ENCODE measurements around the gene UFD1. TPM values are rescaled to one million over a fixed set of nuclear protein-coding genes. Genes with fewer than 3 reads are reported as not detected.

Gene UFD1
- total RNA-seq, 4 donors from 2014 or later, result 26.9 to 38.1 (median 30.1) TPM

- no peaks in the 10 kb centered on the region for H3K27me3 ChIP-seq
- H3K36me3 ChIP-seq, result no peaks in the 10 kb centered on the region
- DNase-seq (ENCODE audit: low spot score in 2 of 2), result no peak
- H3K27ac ChIP-seq, result no peak overlapping the region
- 84 to 90% methylated on average over 10 of the region's 10 CpGs for WGBS, 2 donors
- no peaks in the 10 kb centered on the region for H3K9me3 ChIP-seq
- no peak overlapping the region for H3K4me3 ChIP-seq
- H3K4me1 ChIP-seq, result no peaks in the 10 kb centered on the region
- TF ChIP-seq CTCF (IDR thresholded peaks at IDR 0.05) (no peak), EP300 (IDR thresholded peaks at IDR 0.05) (no peak), POLR2A (IDR thresholded peaks at IDR 0.05) (no peak)
These were observed 27.2 kb upstream of the UFD1 start for GRCh38 chr22:19506212-19506611.

- 93 to 99% methylated on average over 5 of the region's 5 CpGs for WGBS, 2 donors
- TF ChIP-seq EP300 (IDR thresholded peaks at IDR 0.05) (no peak), CTCF (IDR thresholded peaks at IDR 0.05) (no peak), POLR2A (IDR thresholded peaks at IDR 0.05) (no peak)
- Histone ChIP-seq H3K36me3 (no peaks in the 10 kb centered on the region), H3K4me3 (no peak overlapping the region), H3K27ac (no peak overlapping the region), H3K9me3 (no peaks in the 10 kb centered on the region), H3K27me3 (no peaks in the 10 kb centered on the region), H3K4me1 (no peaks in the 10 kb centered on the region)
- no peak for DNase-seq (ENCODE audit: low spot score in 2 of 2)
These were observed 26.7 kb upstream of the UFD1 start for GRCh38 chr22:19505735-19506126.

- H3K36me3 ChIP-seq, result no peaks in the 10 kb centered on the region
- no peak for TF ChIP-seq EP300 (IDR thresholded peaks at IDR 0.05)
- no peak for TF ChIP-seq POLR2A (IDR thresholded peaks at IDR 0.05)
- no peak for TF ChIP-seq CTCF (IDR thresholded peaks at IDR 0.05)
- WGBS, 2 donors, result 81 to 90% methylated on average over 18 of the region's 18 CpGs
- no peak for DNase-seq (ENCODE audit: low spot score in 2 of 2)
- no peak overlapping the region for H3K4me3 ChIP-seq
- no peaks in the 10 kb centered on the region for H3K4me1 ChIP-seq
- no peaks in the 10 kb centered on the region for H3K27me3 ChIP-seq
- no peak overlapping the region for H3K27ac ChIP-seq
- no peaks in the 10 kb centered on the region for H3K9me3 ChIP-seq
These were observed 26.1 kb upstream of the UFD1 start for GRCh38 chr22:19504900-19505734.

GRCh38 chr22:19503869-19504268 is 24.9 kb upstream of the UFD1 start:
- no peak for DNase-seq (ENCODE audit: low spot score in 2 of 2)
- TF ChIP-seq POLR2A (IDR thresholded peaks at IDR 0.05) (no peak), CTCF (IDR thresholded peaks at IDR 0.05) (no peak), EP300 (IDR thresholded peaks at IDR 0.05) (no peak)
- 91 to 95% methylated on average over 9 of the region's 9 CpGs for WGBS, 2 donors

GRCh38 chr22:19503367-19503766 is 24.4 kb upstream of the UFD1 start:
- H3K4me1 ChIP-seq, result no peaks in the 10 kb centered on the region
- no peaks in the 10 kb centered on the region for H3K36me3 ChIP-seq
- DNase-seq (ENCODE audit: low spot score in 2 of 2), result no peak
- no peak overlapping the region for H3K4me3 ChIP-seq
- H3K27me3 ChIP-seq, result no peaks in the 10 kb centered on the region
- no peaks in the 10 kb centered on the region for H3K9me3 ChIP-seq
- no peak for TF ChIP-seq CTCF (IDR thresholded peaks at IDR 0.05)
- H3K27ac ChIP-seq, result no peak overlapping the region
- WGBS, 2 donors, result 83% methylated on average over 7 of the region's 7 CpGs

More at GRCh38 chr22:19503869-19504268, 24.9 kb upstream of the UFD1 start:
- H3K9me3 ChIP-seq, result no peaks in the 10 kb centered on the region
- no peaks in the 10 kb centered on the region for H3K4me1 ChIP-seq
- H3K4me3 ChIP-seq, result no peak overlapping the region
- no peaks in the 10 kb centered on the region for H3K36me3 ChIP-seq
- H3K27me3 ChIP-seq, result no peaks in the 10 kb centered on the region
- H3K27ac ChIP-seq, result no peak overlapping the region

Measured in tibial nerve (tissue), 4 donors.